Measurements from ENCODE around the gene CHST13.
A peak's percentile ranks its signal among the peaks of the same experiment; 100 is the strongest.

The CHST13 gene

DNA sequence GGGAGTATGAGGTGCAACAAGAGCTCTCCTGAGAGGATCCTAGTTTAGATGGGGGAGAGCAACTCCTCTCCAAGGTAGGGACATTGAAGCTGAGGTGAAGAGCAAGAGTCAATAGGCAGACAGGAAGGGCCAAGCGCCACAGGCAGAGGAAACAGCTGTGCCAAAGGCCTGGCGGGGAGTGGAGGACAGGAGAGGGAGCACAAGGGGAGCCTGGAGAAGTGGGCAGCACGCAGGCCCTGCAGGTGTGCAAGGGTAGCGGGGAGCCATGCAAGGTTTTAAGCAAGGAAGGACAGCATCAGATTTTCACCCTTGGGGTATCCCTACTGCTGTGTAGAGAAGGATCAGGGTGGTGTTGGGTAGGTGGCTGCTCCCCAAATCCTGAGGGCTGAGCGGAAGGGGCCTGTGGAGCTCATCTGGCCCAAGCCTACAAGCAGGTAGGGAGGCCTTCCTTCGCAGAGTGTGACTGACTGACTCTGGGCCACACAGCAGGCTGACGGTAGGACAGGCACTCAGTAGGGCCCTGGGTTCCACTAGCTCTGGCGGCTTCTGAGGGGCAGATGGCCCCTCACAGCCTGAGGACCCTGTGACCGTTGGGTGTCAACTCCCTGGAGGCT is 13.3 kb downstream of the CHST13 start:
- no peak overlapping the region for H3K4me3 Mint-ChIP-seq
- peaks cover 7% of the 10 kb centered on the region for H3K4me1 Mint-ChIP-seq
- ATAC-seq = peak; percentile 12
- no peak for DNase-seq (ENCODE audit: low spot score in 2 of 2)
- peaks cover 6% of the 10 kb centered on the region for H3K36me3 Mint-ChIP-seq
- H3K9me3 Mint-ChIP-seq = no peaks in the 10 kb centered on the region
- H3K27ac Mint-ChIP-seq = no peak overlapping the region

DNA sequence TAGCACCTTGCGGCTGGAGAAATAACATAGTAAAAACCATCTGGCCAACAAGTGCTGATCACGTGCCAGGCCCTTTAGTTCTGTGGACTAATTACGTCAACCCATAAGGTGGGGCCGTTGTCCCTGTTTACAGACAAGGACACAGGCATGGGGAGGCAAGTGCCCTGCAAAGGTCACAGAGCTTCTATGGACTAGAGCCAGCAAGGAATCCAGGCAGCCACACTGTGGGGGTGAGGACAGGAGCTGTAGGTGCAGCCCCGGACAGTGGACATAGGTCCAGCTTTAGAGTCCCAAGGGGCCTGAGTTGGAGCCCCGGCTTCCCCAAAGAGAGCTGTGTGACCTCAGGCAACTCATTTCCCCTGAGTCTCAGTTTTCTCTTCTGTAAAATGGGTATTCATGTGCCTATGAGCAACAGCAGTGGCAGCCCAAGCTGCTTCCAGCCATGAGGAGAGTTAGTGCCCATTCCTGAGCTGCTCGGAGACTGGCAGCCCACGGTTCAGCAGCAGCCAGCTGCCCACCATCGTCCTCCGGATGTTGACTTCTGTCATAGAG is 13.9 kb downstream of the CHST13 start:
- Mint-ChIP-seq H3K36me3 (peaks cover 6% of the 10 kb centered on the region), H3K4me1 (peaks cover 7% of the 10 kb centered on the region), H3K9me3 (no peaks in the 10 kb centered on the region), H3K4me3 (no peak overlapping the region), H3K27ac (no peak overlapping the region)
- no peak for DNase-seq (ENCODE audit: low spot score in 2 of 2)
- peak; percentile 3 for ATAC-seq

DNA sequence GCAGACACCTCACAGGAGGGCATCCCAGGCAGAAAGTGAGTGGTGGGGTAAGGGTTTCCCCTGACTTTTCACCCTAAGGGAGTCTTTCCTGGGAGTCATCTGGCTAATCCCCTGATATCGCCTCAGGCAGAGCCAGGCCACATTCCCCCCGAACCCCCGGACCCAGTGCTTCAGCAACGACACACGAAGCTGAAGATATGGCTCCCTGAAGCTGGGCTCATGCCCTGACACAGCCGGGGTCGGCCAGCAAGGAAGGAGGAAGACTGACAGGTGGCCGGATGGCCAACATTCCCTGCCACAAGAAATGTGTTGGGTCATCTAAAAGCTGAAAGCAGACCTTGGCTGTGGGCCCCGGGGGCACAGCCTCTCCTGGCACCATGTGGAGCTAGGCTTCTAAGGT is 14.4 kb downstream of the CHST13 start:
- peaks cover 6% of the 10 kb centered on the region for H3K36me3 Mint-ChIP-seq
- no peak overlapping the region for H3K4me3 Mint-ChIP-seq
- H3K4me1 Mint-ChIP-seq = peaks cover 7% of the 10 kb centered on the region
- DNase-seq (ENCODE audit: low spot score in 2 of 2) = no peak
- no peaks in the 10 kb centered on the region for H3K9me3 Mint-ChIP-seq
- no peak for ATAC-seq
- no peak overlapping the region for H3K27ac Mint-ChIP-seq

DNA sequence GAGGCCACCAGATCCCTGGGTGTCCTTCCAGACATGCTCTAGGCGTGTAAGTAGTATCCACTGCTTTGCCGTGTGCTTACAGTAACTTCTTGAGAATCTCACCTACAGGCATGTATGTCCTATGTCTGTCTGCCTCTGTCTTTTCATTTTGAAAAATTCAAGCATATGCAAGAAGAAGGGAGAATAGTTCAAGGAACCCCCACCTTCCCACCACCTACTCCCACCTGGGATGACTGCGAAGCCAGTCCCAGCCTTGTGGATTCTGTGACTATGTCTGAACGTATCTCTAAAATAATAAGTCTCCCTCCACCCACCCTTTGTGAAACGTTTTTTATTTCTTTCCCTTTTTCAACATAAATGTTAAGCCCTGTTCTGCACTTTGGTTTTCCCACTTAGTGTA is 15.0 kb downstream of the CHST13 start:
- H3K4me1 Mint-ChIP-seq = peaks cover 7% of the 10 kb centered on the region
- H3K4me3 Mint-ChIP-seq = no peak overlapping the region
- H3K27ac Mint-ChIP-seq = no peak overlapping the region
- no peaks in the 10 kb centered on the region for H3K9me3 Mint-ChIP-seq
- H3K36me3 Mint-ChIP-seq = peaks cover 6% of the 10 kb centered on the region
- ATAC-seq = no peak
- no peak for DNase-seq (ENCODE audit: low spot score in 2 of 2)

DNA sequence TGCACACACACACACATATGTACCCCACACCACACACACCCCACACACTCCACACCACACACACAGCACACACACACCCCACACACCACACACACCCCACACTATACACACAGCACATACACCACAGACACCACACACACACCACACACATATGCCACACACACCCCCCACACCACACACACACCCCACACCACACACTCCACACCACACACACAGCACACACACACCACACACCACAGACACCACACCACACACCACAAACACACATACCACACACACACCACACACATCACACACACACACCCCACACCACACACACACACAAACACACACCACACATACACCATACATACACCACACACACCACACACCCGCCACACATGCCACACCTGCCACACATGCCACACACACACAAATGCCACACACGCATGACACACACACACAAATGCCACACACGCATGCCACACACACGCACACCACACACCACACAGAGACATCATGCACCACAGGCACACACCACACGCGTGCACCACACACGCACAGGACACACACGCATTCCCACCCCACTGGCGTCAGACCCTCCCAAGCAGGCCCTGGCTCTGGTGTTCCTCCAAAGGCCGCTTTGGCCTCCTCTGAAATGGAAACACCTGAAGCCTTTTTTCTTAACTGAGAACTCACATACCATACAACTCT is 15.7 kb downstream of the CHST13 start:
- no peak for DNase-seq (ENCODE audit: low spot score in 2 of 2)
- peaks cover 7% of the 10 kb centered on the region for H3K4me1 Mint-ChIP-seq
- peaks cover 6% of the 10 kb centered on the region for H3K36me3 Mint-ChIP-seq
- no peak overlapping the region for H3K4me3 Mint-ChIP-seq
- ATAC-seq = no peak
- H3K9me3 Mint-ChIP-seq = no peaks in the 10 kb centered on the region
- H3K27ac Mint-ChIP-seq = peak overlapping the region; percentile 30

DNA sequence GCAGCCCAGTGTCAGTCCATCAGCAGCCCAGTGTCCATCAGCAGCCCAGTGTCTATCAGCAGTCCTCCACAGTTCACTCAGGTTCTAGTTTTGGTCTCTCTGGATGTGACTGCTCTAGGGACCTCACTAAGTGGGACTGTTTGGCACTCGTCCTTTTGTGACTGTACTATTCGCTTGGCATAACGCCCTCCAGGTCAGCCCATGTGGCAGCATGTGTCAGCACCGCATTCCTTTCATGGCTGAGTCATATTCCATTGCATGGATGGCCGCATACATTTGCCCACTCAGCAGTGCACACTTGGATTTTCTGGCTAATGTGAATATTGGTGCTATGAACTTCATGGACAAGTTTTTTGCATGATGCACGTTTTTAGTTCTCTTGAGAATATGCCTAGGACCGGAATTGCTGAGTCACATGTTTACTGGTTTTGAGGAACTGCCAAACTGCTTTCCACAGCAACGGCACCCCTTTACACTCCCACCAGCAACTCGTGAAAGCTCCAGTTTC is 16.4 kb downstream of the CHST13 start:
- no peak for ATAC-seq
- Mint-ChIP-seq H3K27ac (peak overlapping the region; percentile 30), H3K36me3 (peaks cover 6% of the 10 kb centered on the region), H3K4me3 (no peak overlapping the region), H3K9me3 (no peaks in the 10 kb centered on the region), H3K4me1 (peaks cover 7% of the 10 kb centered on the region)
- no peak for DNase-seq (ENCODE audit: low spot score in 2 of 2)

DNA sequence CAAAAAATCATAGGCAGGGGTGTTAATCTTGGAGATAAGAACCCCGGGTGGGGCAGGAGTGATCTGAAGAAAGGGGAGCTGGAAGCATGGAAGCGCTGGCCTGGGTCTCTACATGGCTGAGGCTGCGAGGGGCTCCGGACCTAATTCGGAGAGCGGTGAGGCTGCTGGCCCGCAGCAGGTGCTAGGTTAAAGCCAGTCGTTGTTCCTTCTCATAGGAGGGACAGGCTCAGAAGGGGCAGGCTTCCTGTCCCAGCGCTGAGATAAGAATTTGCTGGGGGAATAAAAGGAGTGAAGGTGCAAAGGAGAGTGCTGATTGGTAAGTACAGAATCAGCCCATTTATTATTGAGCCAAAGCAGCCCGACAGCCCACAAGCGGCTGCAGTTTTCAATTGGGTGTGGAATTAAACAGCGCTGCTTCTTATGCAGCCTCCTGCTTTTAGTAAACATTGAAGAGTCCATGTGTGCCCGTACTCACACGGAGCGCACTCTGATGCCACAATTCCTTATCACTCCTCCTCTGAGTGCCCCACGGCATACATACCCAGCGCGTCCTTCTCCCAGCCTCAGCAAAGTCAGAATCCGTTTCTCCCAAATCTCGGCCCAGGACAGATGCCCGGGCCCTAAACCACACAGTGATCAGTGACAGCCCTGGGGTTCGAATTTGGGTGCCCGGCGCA is 17.1 kb downstream of the CHST13 start:
- Mint-ChIP-seq H3K36me3 (peaks cover 6% of the 10 kb centered on the region), H3K9me3 (no peaks in the 10 kb centered on the region), H3K4me1 (peaks cover 7% of the 10 kb centered on the region), H3K4me3 (no peak overlapping the region), H3K27ac (no peak overlapping the region)
- ATAC-seq (no peak), DNase-seq (ENCODE audit: low spot score in 2 of 2) (no peak)

DNA sequence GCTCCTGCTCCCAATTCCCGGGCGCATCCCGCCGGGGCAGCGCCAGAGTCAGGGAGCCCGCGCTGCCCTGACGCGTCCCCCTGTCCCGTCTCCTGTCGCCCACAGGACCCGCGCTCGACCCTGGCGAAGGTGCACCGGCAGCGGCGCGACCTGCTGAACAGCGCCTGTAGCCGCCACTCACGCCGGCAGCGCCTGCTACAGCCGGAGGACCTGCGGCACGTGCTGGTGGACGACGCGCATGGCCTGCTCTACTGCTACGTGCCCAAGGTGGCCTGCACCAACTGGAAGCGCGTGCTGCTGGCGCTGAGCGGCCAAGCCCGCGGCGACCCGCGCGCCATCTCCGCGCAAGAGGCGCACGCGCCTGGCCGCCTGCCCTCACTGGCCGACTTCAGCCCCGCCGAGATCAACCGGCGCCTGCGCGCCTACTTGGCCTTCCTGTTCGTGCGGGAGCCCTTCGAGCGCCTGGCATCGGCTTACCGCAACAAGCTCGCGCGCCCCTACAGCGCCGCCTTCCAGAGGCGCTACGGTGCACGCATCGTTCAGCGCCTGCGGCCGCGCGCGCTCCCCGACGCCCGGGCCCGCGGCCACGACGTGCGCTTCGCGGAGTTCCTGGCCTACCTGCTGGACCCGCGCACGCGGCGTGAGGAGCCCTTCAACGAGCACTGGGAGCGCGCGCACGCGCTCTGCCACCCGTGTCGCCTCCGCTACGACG is 17.8 kb downstream of the CHST13 start:
- H3K27ac Mint-ChIP-seq = no peak overlapping the region
- no peak overlapping the region for H3K4me3 Mint-ChIP-seq

DNA sequence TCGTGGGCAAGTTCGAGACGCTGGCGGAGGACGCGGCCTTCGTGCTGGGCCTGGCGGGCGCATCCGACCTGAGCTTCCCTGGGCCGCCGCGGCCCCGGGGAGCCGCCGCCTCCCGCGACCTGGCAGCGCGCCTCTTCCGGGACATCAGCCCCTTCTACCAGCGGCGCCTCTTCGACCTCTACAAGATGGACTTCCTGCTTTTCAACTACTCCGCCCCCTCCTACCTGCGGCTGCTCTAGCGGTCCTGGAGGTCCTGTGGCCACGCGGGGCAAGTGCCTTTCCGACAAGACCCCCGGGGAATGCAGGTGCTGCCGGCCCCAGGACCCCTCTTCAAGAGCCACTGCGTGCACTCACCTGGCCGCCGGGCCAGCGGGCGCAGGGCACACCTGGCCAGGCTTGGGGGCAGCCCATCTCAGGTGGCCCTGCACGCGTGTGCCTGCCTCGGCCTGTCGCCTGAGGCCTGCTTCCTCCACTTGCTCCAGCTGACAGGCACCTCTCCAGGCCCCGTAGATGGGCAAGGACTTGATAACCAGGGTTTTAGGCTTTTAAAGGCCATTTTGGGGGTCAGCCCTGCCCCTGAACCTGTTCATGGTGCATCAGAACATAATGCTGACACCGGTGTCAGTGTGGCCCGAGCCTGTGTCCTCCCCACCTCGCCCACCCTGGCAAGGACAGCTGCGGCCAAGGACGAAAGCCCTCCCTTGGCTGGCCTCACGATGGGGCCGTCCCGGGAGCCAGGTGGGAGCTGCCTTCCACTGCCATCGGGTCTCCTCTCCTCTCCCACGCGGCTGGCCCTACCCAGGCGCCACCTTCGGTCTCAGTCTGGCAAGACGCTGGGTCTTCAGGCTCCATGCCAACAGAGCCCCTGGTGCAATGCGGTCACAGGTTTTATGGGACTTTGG is 18.6 kb downstream of the CHST13 start:
- no peak for DNase-seq (ENCODE audit: low spot score in 2 of 2)
- no peaks in the 10 kb centered on the region for H3K9me3 Mint-ChIP-seq
- no peak overlapping the region for H3K4me3 Mint-ChIP-seq
- H3K4me1 Mint-ChIP-seq = peaks cover 7% of the 10 kb centered on the region
- H3K27ac Mint-ChIP-seq = no peak overlapping the region
- peaks cover 6% of the 10 kb centered on the region for H3K36me3 Mint-ChIP-seq
- ATAC-seq = no peak

More for the DNA sequence above, 17.8 kb downstream of the CHST13 start:
- H3K9me3 Mint-ChIP-seq = no peaks in the 10 kb centered on the region
- peaks cover 6% of the 10 kb centered on the region for H3K36me3 Mint-ChIP-seq
- no peak for DNase-seq (ENCODE audit: low spot score in 2 of 2)
- no peak for ATAC-seq
- peaks cover 7% of the 10 kb centered on the region for H3K4me1 Mint-ChIP-seq

DNA sequence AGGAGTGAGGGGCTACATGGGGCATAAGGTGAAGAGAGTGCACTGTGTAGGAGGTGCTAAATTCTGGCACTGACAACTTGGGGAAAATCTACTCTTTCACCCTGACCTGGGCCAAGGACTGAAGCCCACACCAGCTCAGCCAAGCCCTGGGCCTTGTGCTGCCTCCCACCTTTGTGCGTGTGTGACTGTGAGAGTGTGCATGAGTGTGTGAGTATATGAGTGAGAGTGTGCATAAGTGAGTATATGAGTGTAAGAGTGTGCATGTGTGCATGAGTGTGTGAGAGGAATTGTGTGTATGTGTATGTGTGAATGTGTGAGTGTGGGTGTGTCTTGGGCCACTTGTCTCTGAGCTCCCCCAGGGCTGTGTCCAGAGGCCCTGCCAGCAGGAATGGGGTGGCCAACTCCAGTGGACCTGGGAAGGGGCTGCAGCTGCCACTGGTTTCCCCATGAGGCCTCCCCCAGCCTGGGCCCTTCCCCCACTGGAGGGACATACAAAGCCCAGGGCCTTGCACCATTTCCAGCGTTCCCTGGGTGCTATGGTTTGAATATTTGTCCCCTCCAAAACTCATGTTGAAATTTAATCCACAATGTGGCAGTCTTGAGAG is 19.6 kb downstream of the CHST13 start:
- Mint-ChIP-seq H3K4me3 (no peak overlapping the region), H3K27ac (no peak overlapping the region), H3K4me1 (peaks cover 7% of the 10 kb centered on the region), H3K36me3 (peaks cover 6% of the 10 kb centered on the region), H3K9me3 (no peaks in the 10 kb centered on the region)
- DNase-seq (ENCODE audit: low spot score in 2 of 2) = no peak
- ATAC-seq = no peak

DNA sequence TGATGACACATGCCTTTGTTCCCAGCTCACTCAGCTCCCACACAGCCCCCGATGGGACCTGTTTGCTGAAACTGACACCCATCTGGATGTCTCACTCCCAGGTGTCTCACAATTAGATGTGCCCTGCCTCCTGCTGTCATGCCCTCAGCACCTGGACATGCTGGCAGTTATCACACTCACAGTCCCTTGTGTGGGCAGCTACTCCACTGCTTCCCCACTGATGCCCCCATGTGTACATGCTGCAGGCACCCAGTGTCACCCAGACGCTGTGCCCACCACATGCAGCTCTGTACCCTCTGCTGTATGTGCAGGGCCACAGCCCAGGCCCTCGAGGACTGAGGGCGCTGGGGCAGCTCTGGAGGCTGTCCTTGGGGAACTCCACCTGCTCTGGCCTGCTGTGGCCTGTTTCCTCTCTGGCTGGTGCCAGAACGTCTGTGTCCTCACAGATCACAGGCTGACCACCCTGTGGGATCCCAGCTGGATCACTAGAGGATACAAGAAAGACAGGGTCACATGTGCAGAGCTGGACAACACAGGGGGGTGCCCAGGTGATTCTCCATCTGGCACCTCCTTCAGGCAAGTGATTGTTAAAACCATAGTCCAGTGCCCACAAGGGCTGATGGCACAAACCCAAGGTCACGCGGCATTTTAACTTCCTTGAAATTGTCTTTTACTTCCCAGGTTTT is 20.8 kb downstream of the CHST13 start:
- peaks cover 5% of the 10 kb centered on the region for H3K36me3 Mint-ChIP-seq
- H3K27ac Mint-ChIP-seq = no peak overlapping the region
- ATAC-seq (no peak), DNase-seq (ENCODE audit: low spot score in 2 of 2) (no peak)
- peaks cover 5% of the 10 kb centered on the region for H3K4me1 Mint-ChIP-seq
- H3K9me3 Mint-ChIP-seq = no peaks in the 10 kb centered on the region
- no peak overlapping the region for H3K4me3 Mint-ChIP-seq

DNA sequence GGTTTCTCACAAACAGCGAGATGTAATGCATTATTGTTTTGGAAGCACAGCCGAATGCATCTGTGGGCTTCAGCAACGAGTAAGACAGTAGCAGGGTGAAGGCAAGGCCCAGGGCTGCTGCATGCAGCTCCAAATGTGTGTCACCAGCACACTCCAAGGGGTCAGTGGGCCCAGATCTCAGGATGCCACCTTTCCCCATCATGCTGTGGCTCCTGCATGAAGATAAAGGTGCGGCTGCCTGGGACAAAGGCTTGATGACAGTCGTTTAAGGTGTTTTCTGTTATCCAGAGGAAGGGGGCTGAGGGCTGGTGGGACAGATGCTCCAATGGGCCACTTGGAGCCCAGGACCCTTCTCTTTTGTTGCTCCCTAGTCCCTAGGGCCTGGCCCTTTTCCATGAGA is 21.6 kb downstream of the CHST13 start:
- Mint-ChIP-seq H3K9me3 (no peaks in the 10 kb centered on the region), H3K4me3 (no peak overlapping the region), H3K4me1 (no peaks in the 10 kb centered on the region), H3K27ac (no peak overlapping the region), H3K36me3 (no peaks in the 10 kb centered on the region)
- DNase-seq (ENCODE audit: low spot score in 2 of 2) (no peak), ATAC-seq (no peak)

DNA sequence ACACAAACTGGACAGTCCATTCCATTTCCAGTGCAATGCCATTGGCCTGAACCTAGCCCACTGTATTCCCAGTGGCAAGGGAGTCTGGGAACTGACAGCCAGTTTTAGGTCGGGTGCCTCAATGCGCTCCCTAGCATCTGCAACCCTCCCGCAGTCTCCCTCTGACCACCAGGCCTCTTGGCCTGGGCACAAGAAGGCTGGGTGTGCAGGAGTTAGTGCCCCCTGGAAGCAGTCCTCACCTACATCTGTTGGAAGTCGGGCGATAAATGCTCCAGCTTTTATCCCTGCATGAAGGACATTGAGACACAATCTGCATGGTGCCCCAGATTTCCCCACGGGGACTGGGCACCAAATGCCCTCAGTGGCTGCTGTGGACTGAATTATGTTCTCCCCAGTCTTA is 22.1 kb downstream of the CHST13 start:
- no peaks in the 10 kb centered on the region for H3K9me3 Mint-ChIP-seq
- ATAC-seq (no peak), DNase-seq (ENCODE audit: low spot score in 2 of 2) (no peak)
- no peak overlapping the region for H3K4me3 Mint-ChIP-seq
- H3K27ac Mint-ChIP-seq = no peak overlapping the region
- H3K36me3 Mint-ChIP-seq = no peaks in the 10 kb centered on the region
- no peaks in the 10 kb centered on the region for H3K4me1 Mint-ChIP-seq
